ENCODE data around the gene FBXW7. TPM values are rescaled to one million over a fixed set of nuclear protein-coding genes. Genes with fewer than 3 reads are reported as not detected.

Gene FBXW7
- polyA plus RNA-seq, 1 donor from 2014 or later = 55.7 TPM

DNA sequence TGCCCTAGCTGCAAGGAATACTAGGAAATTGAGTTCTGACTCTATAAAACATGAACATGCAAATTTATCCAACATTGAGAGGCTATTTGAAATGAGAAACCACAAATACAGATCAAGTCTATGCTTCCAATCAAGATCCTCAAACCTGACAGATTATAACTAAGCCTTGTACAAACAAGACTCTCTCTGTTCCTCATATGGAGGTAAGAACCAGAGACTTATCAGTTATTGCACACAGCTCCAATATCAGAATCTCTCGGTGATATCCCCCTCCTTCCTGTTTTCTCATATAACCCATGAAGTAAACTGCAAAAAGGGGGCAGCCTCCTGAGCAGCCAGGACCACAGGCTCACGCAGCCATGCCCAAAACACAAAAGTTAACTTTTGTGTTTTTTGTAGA lies 36.5 kb downstream of the FBXW7 start:
- Histone ChIP-seq H3F3A (ENCODE audit: insufficient read depth, low read length, poor library complexity, severe bottlenecking) (no peaks in the 10 kb centered on the region), H3K79me2 (replicated peaks; ENCODE audit: insufficient read depth, low read length) (peaks cover 3% of the 10 kb centered on the region), H3K9ac (ENCODE audit: low read length) (no peak overlapping the region), H3K4me2 (ENCODE audit: low read length) (no peak overlapping the region), H3K9me3 (ENCODE audit: low read length) (no peaks in the 10 kb centered on the region), H2AFZ (ENCODE audit: low read depth, low read length) (no peak overlapping the region), H4K20me1 (ENCODE audit: insufficient read depth) (no peaks in the 10 kb centered on the region), H3K36me3 (ENCODE audit: insufficient read depth, low read length) (no peaks in the 10 kb centered on the region), H3K9me2 (ENCODE audit: insufficient read depth, low read length) (no peaks in the 10 kb centered on the region), H3K27me3 (ENCODE audit: insufficient read depth, low read depth, low read length) (no peaks in the 10 kb centered on the region), H3K4me3 (ENCODE audit: low read length) (no peak overlapping the region), H3K27ac (ENCODE audit: low read length) (no peak overlapping the region)
- TF ChIP-seq TAF1 (IDR thresholded peaks at IDR 0.05; ENCODE audit: low read depth) = no peak
- no peak for TF ChIP-seq REST (IDR thresholded peaks at IDR 0.05; ENCODE audit: borderline replicate concordance)
- no peak for TF ChIP-seq EZH2 (IDR thresholded peaks at IDR 0.05; ENCODE audit: borderline replicate concordance, insufficient read depth, low read length, poor library complexity, severe bottlenecking)
- TF ChIP-seq RAD21 (conservative IDR thresholded peaks at IDR 0.05) = no peak
- no peak for TF ChIP-seq SMC3 (conservative IDR thresholded peaks at IDR 0.05; ENCODE audit: poor library complexity)
- no peak for TF ChIP-seq EP300 (conservative IDR thresholded peaks at IDR 0.05; ENCODE audit: poor library complexity, severe bottlenecking)
- no peak for TF ChIP-seq MXI1 (conservative IDR thresholded peaks at IDR 0.05; ENCODE audit: poor library complexity, severe bottlenecking)
- TF ChIP-seq, protein P1, sequence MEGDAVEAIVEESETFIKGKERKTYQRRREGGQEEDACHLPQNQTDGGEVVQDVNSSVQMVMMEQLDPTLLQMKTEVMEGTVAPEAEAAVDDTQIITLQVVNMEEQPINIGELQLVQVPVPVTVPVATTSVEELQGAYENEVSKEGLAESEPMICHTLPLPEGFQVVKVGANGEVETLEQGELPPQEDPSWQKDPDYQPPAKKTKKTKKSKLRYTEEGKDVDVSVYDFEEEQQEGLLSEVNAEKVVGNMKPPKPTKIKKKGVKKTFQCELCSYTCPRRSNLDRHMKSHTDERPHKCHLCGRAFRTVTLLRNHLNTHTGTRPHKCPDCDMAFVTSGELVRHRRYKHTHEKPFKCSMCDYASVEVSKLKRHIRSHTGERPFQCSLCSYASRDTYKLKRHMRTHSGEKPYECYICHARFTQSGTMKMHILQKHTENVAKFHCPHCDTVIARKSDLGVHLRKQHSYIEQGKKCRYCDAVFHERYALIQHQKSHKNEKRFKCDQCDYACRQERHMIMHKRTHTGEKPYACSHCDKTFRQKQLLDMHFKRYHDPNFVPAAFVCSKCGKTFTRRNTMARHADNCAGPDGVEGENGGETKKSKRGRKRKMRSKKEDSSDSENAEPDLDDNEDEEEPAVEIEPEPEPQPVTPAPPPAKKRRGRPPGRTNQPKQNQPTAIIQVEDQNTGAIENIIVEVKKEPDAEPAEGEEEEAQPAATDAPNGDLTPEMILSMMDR (IDR thresholded peaks at IDR 0.05; ENCODE audit: poor library complexity, severe bottlenecking) = no peak
- no peak for TF ChIP-seq POLR2AphosphoS5 (IDR thresholded peaks at IDR 0.05)

GRCh38 chr4:152494020-152494419 lies 41.9 kb downstream of the FBXW7 start:
- no peaks in the 10 kb centered on the region for H3K27me3 ChIP-seq (ENCODE audit: insufficient read depth, low read depth, low read length)
- H4K20me1 ChIP-seq (ENCODE audit: insufficient read depth) = no peaks in the 10 kb centered on the region
- H3K79me2 ChIP-seq (replicated peaks; ENCODE audit: insufficient read depth, low read length) = peaks cover 3% of the 10 kb centered on the region

More at GRCh38 chr4:152494020-152494419, 41.9 kb downstream of the FBXW7 start:
- Histone ChIP-seq H3K9me2 (ENCODE audit: insufficient read depth, low read length) (no peaks in the 10 kb centered on the region), H3K4me2 (ENCODE audit: low read length) (no peak overlapping the region), H3K9me3 (ENCODE audit: low read length) (no peaks in the 10 kb centered on the region), H3K9ac (ENCODE audit: low read length) (no peak overlapping the region), H3F3A (ENCODE audit: insufficient read depth, low read length, poor library complexity, severe bottlenecking) (no peaks in the 10 kb centered on the region), H3K36me3 (ENCODE audit: insufficient read depth, low read length) (no peaks in the 10 kb centered on the region), H3K27ac (ENCODE audit: low read length) (no peak overlapping the region), H2AFZ (ENCODE audit: low read depth, low read length) (no peak overlapping the region), H3K4me3 (ENCODE audit: low read length) (no peak overlapping the region)
- TF ChIP-seq, protein P1 (IDR thresholded peaks at IDR 0.05; ENCODE audit: poor library complexity, severe bottlenecking) = no peak

Data from neural cell (in vitro differentiated cells).